Keratinocyte (primary cell): Measurements from ENCODE around the gene IFNL1. TPM values are rescaled to one million over a fixed set of nuclear protein-coding genes. Genes with fewer than 3 reads are reported as not detected.

Experiments
- DNase-seq: peaks from one replicate; pipeline ENCODE4 v3.0.0-alpha.2; 2011; ENCODE audit warnings: low read depth, missing footprints, low spot score
- FAIRE-seq: peaks from 2 replicates; lab custom pipeline; 2011; peaks lifted over from hg19 to GRCh38; lab: Jason Lieb, UNC
- H2AFZ ChIP-seq: 2 replicates; pipeline ENCODE4 v1.6.0; 2012; ENCODE audit warnings: low read length, control low read depth, inconsistent platforms; ENCODE audit not compliant: control insufficient read depth
- H3K27ac ChIP-seq: 2 replicates; pipeline ENCODE4 v1.5.1; 2011; ENCODE audit warnings: low read length; ENCODE audit not compliant: control insufficient read depth, insufficient read depth
- H3K27me3 ChIP-seq: 3 replicates; pipeline ENCODE4 v1.6.0; 2011; ENCODE audit warnings: low read length; ENCODE audit not compliant: control insufficient read depth, insufficient read depth; ENCODE audit errors: extremely low read depth
- H3K36me3 ChIP-seq, 2 experiments: 2 replicates in 1 of 2; 3 replicates in 1 of 2; pipeline ENCODE4 v1.5.1; 2011; ENCODE audit warnings: low read length in 2 of 2, mild to moderate bottlenecking in 1 of 2; ENCODE audit not compliant: control insufficient read depth in 2 of 2, insufficient read depth in 2 of 2; ENCODE audit errors: extremely low read depth in 1 of 2
- H3K4me1 ChIP-seq: 3 replicates; pipeline ENCODE4 v1.5.1; 2011; ENCODE audit warnings: low read length; ENCODE audit not compliant: control insufficient read depth, insufficient read depth; ENCODE audit errors: extremely low read depth
- H3K4me2 ChIP-seq: 3 replicates; pipeline ENCODE4 v1.6.0; 2011; ENCODE audit warnings: low read depth, low read length; ENCODE audit not compliant: control insufficient read depth, insufficient read depth; ENCODE audit errors: extremely low read depth
- H3K4me3 ChIP-seq, 3 experiments: fragments of 200-600 bp in 1 of 3; sonication (generic) in 1 of 3; 2 replicates in 2 of 3; 3 replicates in 1 of 3; pipeline ENCODE4 v1.5.1; 2011 to 2016; ENCODE audit warnings: low read length in 3 of 3, mild to moderate bottlenecking in 3 of 3, control low read depth in 2 of 3, inconsistent platforms in 1 of 3, low read depth in 1 of 3, mixed read lengths in 1 of 3, mixed run types in 1 of 3, moderate library complexity in 1 of 3; ENCODE audit not compliant: control insufficient read depth in 2 of 3, insufficient read depth in 2 of 3; ENCODE audit errors: extremely low read depth in 1 of 3
- H3K79me2 ChIP-seq: 2 replicates; pipeline ENCODE4 v1.6.0; 2012; ENCODE audit warnings: low read length; ENCODE audit not compliant: control insufficient read depth, insufficient read depth
- H3K9ac ChIP-seq: 3 replicates; pipeline ENCODE4 v1.6.0; 2011; ENCODE audit warnings: low read length; ENCODE audit not compliant: control insufficient read depth, insufficient read depth; ENCODE audit errors: extremely low read depth
- H3K9me1 ChIP-seq: 3 replicates; pipeline ENCODE4 v1.6.0; 2011; ENCODE audit warnings: low read length; ENCODE audit not compliant: control insufficient read depth, insufficient read depth; ENCODE audit errors: extremely low read depth
- H3K9me3 ChIP-seq: 2 replicates; pipeline ENCODE4 v1.5.1; 2012; ENCODE audit warnings: low read depth, low read length; ENCODE audit not compliant: control insufficient read depth
- H4K20me1 ChIP-seq: 3 replicates; pipeline ENCODE4 v1.6.0; 2011; ENCODE audit warnings: low read length; ENCODE audit not compliant: control insufficient read depth, insufficient read depth; ENCODE audit errors: extremely low read depth
- EZH2 ChIP-seq: IDR thresholded peaks from one replicate; pipeline ENCODE4 v1.6.1; 2012; ENCODE audit warnings: inconsistent platforms, mild to moderate bottlenecking, low read length, moderate library complexity
- dilution Hi-C: fragments of 300-500 bp; cut with MboI; formaldehyde crosslinking; loops from one replicate; pipeline ENCODE4 v1.7.0; 2020; ENCODE audit warnings: low sequenced_read_pairs; ENCODE audit not compliant: extremely low pct_ligation_motif_present
- polyA plus RNA-seq, 5 experiments: library from polyadenylated mRNA; depleted of rRNA in 3 of 5; stranded (reverse) in 3 of 5; stranded (forward) in 1 of 5; unstranded in 1 of 5; fragments of >200 nt; gene quantifications; 1 replicate in 1 of 5; 2 replicates in 3 of 5; 3 replicates in 1 of 5; pipeline versions ENCODE4 v1.2.1 to v1.2.3, GENCODE V29; 2011 to 2012; ENCODE audit warnings: missing spikeins in 2 of 5, low read depth in 1 of 5, low replicate concordance in 1 of 5
- TF ChIP-seq, protein P1 (sequence below), 3 experiments: IDR thresholded peaks in 1 of 3; conservative IDR thresholded peaks in 1 of 3; optimal IDR thresholded peaks in 1 of 3; 2 replicates in 2 of 3; 3 replicates in 1 of 3; pipeline versions ENCODE3 to v1.5.1; 2011; ENCODE audit warnings: low read length in 3 of 3, mild to moderate bottlenecking in 3 of 3, moderate library complexity in 2 of 3, control low read depth in 1 of 3, inconsistent platforms in 1 of 3; ENCODE audit not compliant: insufficient read depth in 2 of 3; ENCODE audit errors: extremely low read depth in 1 of 3

Gene IFNL1
- polyA plus RNA-seq, 1 donor (not counting 4 experiments of a cell fraction or from before 2014, with no cell fraction given): not detected

DNA sequence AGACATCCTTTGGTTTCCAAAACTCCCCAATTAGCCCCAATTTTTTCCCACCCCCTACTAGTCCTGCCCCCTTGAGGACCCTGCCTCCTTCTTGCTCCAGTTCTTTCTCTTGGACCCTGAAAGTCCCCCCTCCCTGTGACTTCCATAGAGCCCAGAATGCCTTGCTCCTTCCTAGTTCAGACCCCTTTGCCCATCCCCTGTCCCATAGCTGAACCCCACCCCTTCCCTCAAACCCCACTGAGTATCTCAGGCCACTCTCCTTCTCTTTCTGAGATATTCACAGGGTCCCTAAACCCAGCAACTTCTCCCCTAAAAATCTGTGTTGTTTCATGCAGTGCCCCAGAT lies 25.6 kb downstream of the IFNL1 start:
- TF ChIP-seq EZH2: no peak
- TF ChIP-seq, protein P1, sequence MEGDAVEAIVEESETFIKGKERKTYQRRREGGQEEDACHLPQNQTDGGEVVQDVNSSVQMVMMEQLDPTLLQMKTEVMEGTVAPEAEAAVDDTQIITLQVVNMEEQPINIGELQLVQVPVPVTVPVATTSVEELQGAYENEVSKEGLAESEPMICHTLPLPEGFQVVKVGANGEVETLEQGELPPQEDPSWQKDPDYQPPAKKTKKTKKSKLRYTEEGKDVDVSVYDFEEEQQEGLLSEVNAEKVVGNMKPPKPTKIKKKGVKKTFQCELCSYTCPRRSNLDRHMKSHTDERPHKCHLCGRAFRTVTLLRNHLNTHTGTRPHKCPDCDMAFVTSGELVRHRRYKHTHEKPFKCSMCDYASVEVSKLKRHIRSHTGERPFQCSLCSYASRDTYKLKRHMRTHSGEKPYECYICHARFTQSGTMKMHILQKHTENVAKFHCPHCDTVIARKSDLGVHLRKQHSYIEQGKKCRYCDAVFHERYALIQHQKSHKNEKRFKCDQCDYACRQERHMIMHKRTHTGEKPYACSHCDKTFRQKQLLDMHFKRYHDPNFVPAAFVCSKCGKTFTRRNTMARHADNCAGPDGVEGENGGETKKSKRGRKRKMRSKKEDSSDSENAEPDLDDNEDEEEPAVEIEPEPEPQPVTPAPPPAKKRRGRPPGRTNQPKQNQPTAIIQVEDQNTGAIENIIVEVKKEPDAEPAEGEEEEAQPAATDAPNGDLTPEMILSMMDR (optimal IDR thresholded peaks at IDR 0.05 in 1 of 3, IDR thresholded peaks at IDR 0.05 in 1 of 3, conservative IDR thresholded peaks at IDR 0.05 in 1 of 3; ENCODE audit: extremely low read depth in 1 of 3, insufficient read depth in 2 of 3, low read length in 3 of 3): no peak
- no peak overlapping the region for H3K4me2 ChIP-seq
- H3K36me3 ChIP-seq: no peaks in the 10 kb centered on the region
- no peak for FAIRE-seq
- dilution Hi-C loops: no loop called here
- peaks cover 3% of the 10 kb centered on the region for H4K20me1 ChIP-seq
- H3K9ac ChIP-seq: no peak overlapping the region
- H3K27ac ChIP-seq: no peak overlapping the region
- H3K79me2 ChIP-seq: no peaks in the 10 kb centered on the region
- no peaks in the 10 kb centered on the region for H3K4me1 ChIP-seq
- peaks cover 20% of the 10 kb centered on the region for H3K27me3 ChIP-seq
- H3K4me3 ChIP-seq: no peak overlapping the region
- no peaks in the 10 kb centered on the region for H3K9me3 ChIP-seq
- no peak for DNase-seq
- H3K9me1 ChIP-seq: no peaks in the 10 kb centered on the region
- no peak overlapping the region for H2AFZ ChIP-seq

DNA sequence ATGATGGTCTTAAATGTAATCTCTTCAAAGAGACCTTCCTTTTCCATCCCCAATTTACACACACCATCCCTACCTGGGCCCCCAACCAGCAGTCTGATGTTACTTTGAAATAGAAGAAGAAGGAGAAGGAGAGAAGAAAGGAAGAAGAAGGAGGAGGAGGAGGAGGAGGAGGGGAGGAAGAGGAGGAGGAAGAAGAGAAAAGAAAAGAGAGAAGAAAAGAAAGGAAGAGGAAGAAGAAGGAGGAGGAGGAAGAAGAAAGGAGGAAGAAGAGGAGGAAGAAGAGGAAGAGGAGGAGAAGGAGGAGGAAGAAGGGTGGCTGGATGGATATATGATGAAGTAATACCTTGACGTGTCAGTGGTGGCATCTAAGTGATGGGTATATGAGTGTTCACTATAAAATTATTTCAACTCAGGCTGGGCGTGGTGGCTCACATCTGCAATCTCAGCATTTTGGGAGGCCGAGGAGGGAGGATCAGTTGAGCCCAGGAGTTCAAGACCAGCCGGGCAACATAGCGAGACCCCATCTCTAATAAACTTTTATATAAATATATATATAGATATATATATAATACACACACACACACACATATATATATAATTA lies 28.1 kb downstream of the IFNL1 start:
- H3K4me1 ChIP-seq: no peaks in the 10 kb centered on the region
- no peaks in the 10 kb centered on the region for H3K36me3 ChIP-seq
- FAIRE-seq (no peak), DNase-seq (no peak)
- H3K9me3 ChIP-seq: no peaks in the 10 kb centered on the region
- no peak overlapping the region for H3K9ac ChIP-seq
- H3K79me2 ChIP-seq: no peaks in the 10 kb centered on the region
- no peak overlapping the region for H3K4me3 ChIP-seq
- H2AFZ ChIP-seq: no peak overlapping the region
- H3K27me3 ChIP-seq: peaks cover 19% of the 10 kb centered on the region
- dilution Hi-C loops: no loop called here
- H3K9me1 ChIP-seq: no peaks in the 10 kb centered on the region
- TF ChIP-seq EZH2: no peak
- TF ChIP-seq, protein P1 (optimal IDR thresholded peaks at IDR 0.05 in 1 of 3, IDR thresholded peaks at IDR 0.05 in 1 of 3, conservative IDR thresholded peaks at IDR 0.05 in 1 of 3; ENCODE audit: extremely low read depth in 1 of 3, insufficient read depth in 2 of 3, low read length in 3 of 3): no peak
- no peak overlapping the region for H3K4me2 ChIP-seq
- peaks cover 1% of the 10 kb centered on the region for H4K20me1 ChIP-seq
- H3K27ac ChIP-seq: no peak overlapping the region
